GM21390 (cell line): ENCODE results near the gene LMNB1.
"Not testable (repeated sequence)": the region's sequence is repeated elsewhere in the genome, so short reads cannot be mapped to it uniquely, and the experiment has no call there.

Experiments
- ATAC-seq: cut with Tn5 transposase; IDR thresholded peaks from one replicate; pipeline ENCODE4 v1.9.1; 2021; ENCODE audit not compliant: unreplicated experiment

Gene LMNB1

GRCh38 chr5:126778675-126779403, 1.9 kb downstream of the LMNB1 start:
- ATAC-seq = no peak

GRCh38 chr5:126780165-126780827, 3.4 kb downstream of the LMNB1 start:
- no peak for ATAC-seq

- ATAC-seq = not testable (repeated sequence)
Observed at GRCh38 chr5:126788409-126788808, 11.5 kb downstream of the LMNB1 start.

- no peak for ATAC-seq
Observed at GRCh38 chr5:126793097-126793496, 16.2 kb downstream of the LMNB1 start.

- not testable (repeated sequence) for ATAC-seq
Observed at GRCh38 chr5:126793648-126794047, 16.7 kb downstream of the LMNB1 start.

- ATAC-seq = no peak
Observed at GRCh38 chr5:126794157-126794828, 17.4 kb downstream of the LMNB1 start.

GRCh38 chr5:126799780-126800179, 22.8 kb downstream of the LMNB1 start:
- ATAC-seq = no peak

- no peak for ATAC-seq
Observed at GRCh38 chr5:126801174-126801991, 24.4 kb downstream of the LMNB1 start.

GRCh38 chr5:126801992-126802294, 25.0 kb downstream of the LMNB1 start:
- ATAC-seq = no peak

GRCh38 chr5:126805063-126805462, 28.1 kb downstream of the LMNB1 start:
- no peak for ATAC-seq

- no peak for ATAC-seq
Observed at GRCh38 chr5:126808521-126808988, 31.6 kb downstream of the LMNB1 start.

GRCh38 chr5:126809916-126810315, 33.0 kb downstream of the LMNB1 start:
- no peak for ATAC-seq

- no peak for ATAC-seq
Observed at GRCh38 chr5:126810596-126811380, 33.9 kb downstream of the LMNB1 start.

GRCh38 chr5:126811515-126812198, 34.7 kb downstream of the LMNB1 start:
- ATAC-seq = no peak

- ATAC-seq = no peak
Observed at GRCh38 chr5:126812199-126812570, 35.2 kb downstream of the LMNB1 start.

- ATAC-seq = not testable (repeated sequence)
Observed at GRCh38 chr5:126813799-126814198, 36.9 kb downstream of the LMNB1 start.

GRCh38 chr5:126814721-126815404, 37.9 kb downstream of the LMNB1 start:
- no peak for ATAC-seq

- ATAC-seq = no peak
Observed at GRCh38 chr5:126816649-126817048, 39.7 kb downstream of the LMNB1 start.

- no peak for ATAC-seq
Observed at GRCh38 chr5:126818736-126819135, 41.8 kb downstream of the LMNB1 start.
